Kidney tubule cell (primary cell): ENCODE results near the gene ZNF541.
"Not testable (repeated sequence)": the region's sequence is repeated elsewhere in the genome, so short reads cannot be mapped to it uniquely, and the experiment has no call there.

ENCODE experiments used
- DNase-seq: peaks from one replicate; pipeline ENCODE4 v3.0.0-alpha.2; 2018; ENCODE audit warnings: low spot score

The ZNF541 gene

DNA sequence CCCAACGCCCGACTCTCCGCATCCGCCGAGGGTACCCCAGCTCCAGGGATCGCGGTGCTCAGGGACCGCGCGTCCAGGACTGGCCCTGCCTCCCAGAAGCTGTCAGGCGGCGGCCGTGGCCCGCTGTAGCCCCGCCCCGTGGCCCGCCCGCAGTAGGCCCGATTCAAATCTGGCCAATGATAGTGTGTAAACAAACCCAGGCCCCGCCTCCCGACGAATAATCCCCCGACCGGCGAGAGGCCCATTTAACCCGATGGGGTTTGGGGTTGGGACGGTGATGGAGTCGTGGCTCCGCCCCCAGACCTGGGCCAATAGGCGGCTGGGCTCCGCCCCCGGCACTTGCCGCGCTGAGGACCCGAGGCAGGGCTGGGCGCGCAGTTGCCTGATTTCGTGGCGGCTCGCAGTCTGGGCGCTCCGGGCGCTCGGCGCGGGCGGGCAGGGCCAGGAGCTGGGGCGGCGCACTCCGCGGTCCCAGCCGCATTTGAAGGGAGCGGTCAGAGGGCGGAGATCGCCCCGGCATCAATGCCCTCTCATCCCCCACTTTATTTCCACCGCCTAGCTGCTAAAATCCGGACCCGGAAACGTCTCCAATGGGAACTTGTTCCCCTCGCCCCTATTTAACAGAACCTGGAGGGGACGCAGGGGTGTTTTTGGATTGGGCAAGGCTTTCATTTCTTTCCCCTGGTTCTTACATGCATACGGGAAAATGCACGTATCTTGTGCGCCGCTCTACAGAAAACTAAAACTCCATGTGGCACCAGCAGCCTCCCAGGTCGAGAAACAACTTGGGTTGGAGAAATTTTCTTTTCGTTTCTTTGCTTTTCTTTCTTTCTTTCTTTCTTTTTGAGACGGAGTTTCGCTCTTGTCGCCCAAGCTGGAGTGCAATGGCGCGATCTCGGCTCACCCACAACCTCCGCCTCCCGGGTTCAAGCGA, 27.6 kb upstream of the ZNF541 start:
- peak; percentile 99 for DNase-seq

DNA sequence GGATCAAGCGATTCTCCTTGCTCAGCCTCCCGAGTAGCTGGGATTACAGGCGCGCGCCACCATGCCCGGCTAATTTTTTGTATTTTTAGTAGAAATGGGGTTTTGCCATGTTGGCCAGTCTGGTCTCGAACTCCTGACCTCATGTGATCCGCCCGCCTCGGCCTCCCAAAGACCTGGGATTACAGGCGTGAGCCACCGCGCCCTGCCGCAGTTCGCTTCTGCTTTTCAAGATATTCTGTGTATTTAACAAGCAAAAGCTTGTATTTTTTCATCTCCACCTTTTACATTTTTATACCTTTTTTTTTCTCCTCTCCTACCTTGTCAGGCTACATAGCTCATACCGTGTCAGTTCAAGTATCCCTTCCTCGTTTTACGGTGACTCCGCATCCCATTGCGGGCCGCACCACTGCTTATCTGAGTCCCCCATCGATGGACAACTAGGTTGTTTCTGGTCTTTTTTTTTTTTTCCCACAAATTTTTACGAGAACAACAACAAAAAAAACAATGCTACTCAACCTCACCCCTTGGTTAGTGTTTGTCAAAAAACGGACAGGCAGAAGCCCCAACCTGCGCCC, 26.8 kb upstream of the ZNF541 start:
- DNase-seq: not testable (repeated sequence)

DNA sequence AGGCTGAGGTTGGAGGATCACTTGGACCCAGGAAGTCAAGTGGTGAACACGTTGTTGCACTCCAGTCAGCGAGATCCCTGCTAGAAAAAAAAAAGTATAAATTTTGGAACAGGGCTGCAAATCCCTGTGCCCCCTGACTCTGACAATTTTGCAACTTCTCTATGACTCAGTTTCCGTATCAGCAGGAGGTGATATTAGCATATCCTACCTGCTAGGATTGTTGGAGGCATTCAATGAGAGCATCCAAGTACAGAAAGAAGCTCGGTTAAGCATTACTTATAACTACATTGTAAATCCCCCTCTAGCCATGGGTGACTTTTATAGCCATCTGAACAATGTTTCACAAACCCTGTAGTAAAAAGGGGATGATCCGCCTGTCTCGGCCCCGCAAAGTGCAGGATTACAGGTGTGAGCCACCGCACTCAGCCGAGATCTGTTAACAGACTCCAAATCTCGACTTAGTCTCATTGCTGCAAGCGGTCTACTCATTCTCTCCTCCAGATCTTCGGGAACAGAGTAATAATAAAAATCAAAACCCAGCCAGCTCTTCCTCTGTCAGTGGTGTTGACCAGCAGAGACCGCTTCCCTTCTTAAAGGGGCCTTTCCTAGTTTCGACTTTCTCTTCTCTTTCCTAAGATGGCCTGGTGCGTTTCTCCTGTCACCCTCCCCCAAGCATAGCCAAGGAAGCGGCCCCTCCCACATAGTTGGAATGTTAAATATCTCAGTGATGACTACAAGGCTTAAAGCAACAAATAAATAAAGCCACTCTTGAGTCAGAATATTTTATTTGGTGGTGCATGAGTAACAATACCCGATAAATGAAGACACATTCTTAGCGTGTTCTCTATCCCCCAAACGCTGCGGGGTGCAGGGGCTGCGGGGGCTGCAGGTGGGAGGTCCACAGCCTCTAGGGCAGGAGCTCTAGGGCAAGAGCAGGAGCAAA, 25.7 kb upstream of the ZNF541 start:
- peak; percentile 95 for DNase-seq

DNA sequence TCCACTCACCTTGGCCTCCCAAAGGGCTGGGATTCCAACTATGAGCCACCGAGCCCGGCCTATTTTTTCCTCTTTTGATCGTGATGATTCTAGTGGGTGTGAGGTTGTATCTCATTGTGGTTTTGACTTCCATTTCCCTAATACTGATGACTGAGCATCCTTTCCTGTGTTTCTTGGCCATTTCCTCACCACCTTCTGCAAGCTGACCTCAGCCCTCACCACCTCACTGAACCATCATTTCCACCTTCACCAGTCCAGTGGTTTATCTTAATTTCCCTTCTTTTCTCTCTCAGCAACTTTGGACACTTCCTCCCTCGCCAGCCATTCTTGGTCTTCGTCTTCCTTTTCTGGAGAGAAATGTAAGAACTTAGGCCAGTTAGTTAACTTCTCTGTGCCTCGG, 23.0 kb upstream of the ZNF541 start:
- no peak for DNase-seq

DNA sequence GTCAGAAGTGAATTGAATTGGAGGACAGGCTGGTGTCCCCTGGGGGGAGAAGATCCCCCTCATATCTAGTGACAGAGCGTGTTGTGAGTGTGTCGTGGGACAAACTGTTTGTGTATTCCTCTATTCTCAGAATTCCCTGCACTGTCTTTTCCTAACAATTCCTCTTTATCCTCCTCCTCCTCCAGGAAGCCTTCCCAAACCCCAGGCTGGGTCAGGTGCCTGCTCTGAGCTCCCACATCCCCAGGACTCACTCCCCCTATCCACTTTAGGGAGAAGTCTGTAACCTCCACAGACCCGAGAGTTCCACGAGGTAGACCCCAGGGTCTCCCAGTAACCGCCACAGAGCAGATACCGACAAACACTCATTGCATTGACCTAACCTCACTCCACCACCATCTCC, 20.9 kb upstream of the ZNF541 start:
- no peak for DNase-seq

DNA sequence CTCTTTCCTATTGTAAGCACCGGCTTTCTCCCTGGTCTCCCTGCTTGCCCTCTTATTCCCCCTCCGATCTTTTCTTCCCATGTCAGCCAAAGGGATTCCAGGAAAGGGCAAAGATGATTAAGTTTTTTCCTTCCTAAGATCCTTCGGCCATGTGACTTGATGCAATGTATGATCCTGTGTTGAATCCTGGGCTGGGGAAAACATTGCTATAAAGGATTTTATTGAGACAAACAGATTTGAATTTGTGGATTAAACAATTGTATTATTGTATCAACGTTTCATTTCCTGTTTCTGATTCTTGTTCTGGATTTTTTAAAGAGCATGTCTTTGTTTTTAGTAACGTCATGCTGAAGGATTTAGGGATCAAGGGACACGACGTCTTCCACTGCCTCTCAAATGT, 16.9 kb upstream of the ZNF541 start:
- no peak for DNase-seq

DNA sequence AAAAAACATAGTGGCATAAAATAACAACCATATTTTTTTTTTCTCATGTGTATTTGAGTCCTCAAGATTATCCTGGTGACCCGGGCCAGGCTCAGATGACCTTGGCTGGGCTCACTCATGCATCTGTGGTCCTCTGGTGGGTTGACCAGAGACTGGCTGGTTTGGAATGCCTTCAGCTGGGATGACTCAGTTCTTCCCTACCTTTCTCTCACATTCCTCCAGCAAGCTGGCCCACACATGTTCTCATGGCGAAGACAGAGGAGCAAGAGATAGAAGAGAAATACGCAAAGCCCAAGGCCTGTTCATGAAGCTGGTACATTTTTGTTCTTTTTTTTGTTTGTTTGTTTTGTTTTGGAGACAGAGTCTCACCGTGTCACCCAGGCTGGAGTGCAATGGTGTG, 14.3 kb upstream of the ZNF541 start:
- DNase-seq: peak; percentile 23

DNA sequence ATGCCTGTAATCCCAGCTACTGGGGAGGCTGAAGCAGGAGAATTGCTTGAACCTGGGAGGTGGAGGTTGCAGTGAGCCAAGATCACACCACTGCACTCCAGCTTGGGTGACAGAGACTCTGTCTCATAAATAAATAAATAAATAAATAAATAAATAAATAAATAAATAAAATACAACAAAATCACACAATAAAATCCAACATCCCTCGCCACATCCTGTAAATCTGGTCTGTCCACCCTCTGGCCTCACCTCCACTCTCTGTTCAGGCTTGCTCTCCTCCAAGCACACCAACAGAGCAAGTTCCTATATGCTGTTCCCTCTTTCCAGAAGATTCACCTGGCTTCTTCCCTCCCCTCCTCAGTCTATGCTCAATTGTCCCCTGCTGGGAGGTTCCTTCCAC, 10.2 kb upstream of the ZNF541 start:
- DNase-seq: not testable (repeated sequence)

DNA sequence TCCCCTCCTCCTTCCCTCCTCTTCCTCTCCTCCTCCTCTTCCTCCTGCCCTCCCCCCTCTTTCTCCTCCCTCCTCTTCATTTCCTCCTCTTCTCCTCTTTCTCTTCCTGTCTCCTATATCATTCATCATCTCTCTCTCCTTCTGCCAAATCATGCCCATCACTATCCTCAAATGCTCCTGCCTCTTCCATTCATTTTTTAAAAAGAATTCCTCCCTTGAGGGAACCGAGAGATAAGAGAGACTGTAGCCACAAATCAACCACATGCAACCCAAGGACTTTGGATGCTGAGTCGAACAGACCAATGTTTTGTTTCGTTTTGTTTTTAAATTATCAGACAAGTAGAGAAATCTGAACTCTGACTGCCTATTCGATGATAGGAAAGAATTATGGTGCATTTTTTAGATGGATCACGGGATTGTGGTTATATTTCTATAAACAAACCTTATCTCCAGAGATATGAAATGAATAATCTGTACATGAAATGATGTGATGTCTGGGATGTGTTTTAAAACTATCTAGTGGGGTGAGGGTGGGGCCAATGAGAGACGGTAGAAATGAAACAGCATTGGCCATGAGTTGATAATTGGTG, 9.5 kb upstream of the ZNF541 start:
- no peak for DNase-seq

DNA sequence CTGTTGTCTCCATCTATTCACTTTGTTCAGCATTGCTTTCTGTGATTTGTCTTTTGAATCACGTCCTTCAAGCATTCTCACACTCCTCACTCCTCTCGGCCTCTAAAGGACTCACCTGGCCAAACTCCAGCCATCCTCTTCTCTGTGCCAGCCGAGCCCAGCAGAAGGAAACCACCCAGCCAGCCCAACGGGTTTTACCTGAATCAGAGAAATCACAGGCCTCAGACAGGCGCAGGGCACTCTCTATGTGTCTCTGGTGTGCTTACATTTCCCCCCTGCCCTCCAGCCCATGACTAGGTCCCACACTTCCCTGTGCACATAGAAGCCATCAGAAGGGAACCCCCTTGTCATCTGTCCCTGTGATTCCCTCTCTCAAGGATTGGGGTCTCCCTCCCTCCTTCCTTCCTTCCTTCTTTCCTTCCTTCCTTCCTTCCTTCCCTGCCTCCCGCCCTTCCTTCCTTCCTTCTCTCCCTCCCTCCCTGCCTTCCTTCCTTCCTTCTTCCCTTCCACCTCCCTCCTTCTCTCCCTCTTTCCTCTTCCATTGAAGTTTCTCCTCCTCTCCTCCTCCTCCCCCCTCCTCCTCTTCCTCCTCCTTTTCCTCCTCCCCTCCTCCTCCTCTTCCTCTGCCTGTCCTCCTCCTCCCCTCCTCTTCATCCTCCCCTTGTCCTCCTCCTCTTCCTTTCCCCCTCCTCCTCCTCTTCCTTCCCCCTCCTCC, 8.8 kb upstream of the ZNF541 start:
- no peak for DNase-seq

DNA sequence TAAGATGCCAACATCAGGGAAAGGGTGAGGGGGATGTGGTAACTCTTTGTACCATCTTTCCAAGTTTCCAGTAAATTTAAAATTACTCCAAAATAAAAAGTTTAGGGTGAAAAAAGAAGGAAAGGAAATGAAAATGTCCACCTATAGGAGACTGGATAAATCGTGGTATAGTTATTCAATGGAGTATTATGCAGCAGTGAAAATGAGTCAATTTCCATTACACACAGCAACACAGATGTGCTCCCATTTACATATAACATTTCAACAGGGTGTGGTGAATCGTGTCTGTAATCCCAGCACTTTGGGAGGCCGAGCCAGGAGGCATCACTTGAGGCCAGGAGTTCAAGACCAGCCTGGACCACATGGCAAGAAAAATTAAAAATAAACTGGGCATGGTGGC, 7.4 kb upstream of the ZNF541 start:
- DNase-seq: no peak

DNA sequence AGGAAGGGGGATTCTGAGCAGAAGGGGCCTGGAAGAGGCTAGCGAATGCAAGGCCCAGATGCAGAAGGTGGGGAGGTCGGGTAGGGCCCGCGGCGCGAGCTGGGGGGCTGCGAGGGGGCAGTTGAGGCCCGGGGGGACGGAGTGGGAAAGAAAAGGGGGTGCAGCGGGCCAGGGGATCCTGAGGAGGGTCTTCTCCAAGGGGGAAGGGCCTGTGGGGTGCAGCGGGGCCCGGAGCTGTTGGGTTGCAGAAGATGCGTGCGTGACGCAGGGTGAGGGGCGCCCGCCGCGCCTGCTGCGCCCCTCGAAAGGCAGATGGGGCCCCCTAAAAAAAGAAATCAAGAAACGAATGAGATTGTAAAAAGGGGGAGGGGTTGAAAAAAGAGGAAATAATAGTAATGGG, 313 bp downstream of the ZNF541 start:
- no peak for DNase-seq

DNA sequence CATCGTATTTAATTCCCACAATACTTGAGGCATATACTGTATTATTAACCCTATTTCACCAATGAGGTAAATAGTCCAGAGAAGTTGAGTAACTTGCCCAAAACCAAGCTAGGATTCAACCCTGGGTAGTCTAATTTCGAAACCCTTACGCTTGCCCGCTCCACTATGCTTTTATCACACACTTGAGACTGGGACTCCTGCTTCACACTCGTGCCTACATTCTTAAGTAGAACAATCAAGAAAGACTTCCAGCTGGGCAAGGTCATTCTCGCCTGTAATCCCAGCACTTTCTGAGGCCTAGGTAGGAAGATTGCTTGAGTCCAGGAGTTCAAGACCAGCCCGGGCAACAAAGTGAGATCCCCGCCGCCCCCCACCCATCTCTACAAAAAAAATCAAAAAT, 3.6 kb downstream of the ZNF541 start:
- no peak for DNase-seq

DNA sequence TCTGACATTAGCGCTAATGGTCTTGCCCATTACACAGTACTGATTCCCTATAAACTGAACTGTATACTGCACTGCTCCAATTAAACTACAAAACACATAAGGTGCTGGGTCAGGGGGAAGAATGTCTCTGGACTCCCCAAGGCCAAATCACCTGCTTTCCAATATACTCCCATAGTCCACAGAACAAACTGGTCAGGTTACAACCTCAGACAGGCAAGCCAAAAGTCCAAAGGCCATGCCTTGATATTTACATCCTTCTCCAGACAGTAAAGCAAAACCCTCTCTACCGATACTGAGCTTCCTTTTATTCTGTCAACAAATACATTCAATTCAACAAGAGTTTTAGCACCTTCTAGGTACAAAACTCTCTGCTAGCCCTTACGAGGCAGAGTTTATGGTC, 8.9 kb downstream of the ZNF541 start:
- DNase-seq: no peak

DNA sequence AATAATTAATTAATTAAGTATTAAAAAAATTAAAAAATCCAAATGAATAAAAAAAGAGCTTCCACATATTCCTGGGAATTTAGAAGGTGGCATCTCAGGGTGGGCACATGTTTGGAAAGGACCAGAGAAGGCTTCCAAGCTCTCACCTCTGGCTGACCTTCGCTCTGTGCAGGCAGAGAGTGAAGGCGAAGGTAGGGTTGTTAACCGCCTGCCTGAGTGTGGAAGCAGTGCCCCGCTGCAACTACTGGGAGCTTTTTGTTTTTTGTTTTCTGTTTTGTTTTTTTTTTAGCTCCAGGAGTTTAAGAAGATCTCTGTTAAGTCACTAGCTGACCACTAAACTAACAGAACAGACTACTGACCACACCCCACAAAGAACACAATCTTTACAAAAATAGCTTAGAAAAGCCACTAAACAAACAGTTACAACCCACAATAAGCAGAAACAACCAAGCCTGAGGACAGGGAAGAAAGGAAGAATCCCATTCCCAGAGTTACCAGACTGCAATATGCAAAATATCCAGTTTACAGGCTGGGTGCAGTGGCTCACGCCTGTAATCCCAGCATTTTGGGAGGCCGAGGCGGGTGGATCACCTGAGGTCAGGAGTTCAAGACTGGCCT, 11.4 kb downstream of the ZNF541 start:
- no peak for DNase-seq

DNA sequence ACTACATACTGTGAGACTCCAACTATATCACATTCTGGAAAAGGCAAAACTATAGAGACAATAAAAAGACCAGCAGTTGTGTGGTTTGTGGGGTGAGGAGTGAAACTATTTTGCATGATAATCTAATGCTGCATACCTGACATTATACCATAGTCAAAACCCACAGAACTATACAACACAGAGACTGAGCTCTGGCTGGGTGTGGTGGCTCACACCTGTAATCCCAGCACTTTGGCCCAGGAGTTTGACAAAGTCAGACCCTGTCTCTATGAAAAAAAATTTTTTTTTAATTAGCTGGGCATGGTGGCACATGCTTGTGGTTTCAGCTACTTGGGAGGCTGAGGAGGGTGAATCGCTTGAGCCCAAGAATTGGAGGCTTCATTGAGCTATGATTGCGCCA, 11.9 kb downstream of the ZNF541 start:
- DNase-seq: no peak

DNA sequence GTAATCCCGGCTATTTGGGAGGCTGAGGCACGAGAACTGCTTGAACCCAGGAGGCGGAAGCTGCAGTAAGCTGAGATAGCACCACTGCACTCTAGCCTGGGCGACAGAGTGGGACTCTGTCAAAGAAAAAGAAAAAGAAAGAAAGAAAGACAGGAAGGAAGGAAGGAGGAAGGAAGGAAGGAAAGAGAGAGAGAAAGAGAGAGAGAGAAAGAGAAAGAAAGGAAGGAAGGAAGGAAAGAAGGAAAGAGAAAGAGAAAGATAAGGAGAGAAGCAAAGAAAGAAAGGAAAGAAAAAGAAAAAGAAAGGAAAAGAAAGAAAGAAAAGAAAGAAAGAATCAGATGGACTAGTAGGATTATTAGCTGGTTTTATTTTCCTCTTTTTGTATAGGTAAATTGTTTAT, 22.8 kb downstream of the ZNF541 start:
- no peak for DNase-seq

DNA sequence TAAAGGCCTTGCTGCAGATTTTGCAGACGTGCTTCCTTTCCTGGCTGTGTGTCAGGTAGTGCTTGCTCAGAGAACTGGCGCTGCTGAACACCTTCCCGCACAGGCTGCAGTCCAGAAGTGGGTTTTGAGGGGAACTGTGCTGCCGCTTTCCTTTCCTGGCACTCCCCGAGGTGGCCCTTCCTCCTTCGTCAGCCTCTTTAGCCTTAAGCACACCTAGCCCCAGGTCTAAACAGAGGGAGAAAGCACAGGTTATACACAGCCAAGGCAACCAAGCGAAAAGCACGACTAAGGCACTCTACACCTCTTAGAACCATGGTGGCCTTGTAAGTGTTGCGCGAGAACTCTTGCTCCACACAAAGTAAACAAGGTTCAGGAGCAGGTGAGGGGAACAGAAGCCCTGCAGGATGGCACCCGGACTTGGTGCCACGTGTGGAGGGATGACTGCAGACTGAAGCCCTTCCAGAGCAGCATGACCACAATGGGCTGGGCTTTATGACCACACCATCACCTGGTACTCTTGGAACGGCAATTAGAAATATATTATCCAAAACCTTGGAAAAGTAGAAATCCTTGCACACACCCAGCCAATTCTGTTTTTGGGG, 23.6 kb downstream of the ZNF541 start:
- no peak for DNase-seq

DNA sequence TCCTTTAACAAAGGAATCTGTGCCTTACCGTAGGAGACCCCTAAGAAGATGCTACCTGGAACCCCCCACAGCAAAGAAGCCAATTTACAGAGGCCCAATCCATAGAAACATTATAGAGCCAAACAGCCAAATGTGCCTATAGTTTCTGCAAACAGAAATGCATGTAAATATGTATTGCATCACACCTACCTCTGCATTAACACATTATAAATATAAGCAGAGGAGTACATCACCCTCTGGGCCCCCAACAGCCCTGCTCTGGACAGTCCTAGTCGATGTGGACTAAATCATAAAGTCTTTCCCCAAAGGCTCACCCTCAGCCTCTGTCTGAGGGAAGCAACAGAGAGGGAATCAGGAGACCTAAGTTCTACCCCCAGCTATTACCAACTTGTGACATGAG, 25.7 kb downstream of the ZNF541 start:
- no peak for DNase-seq

DNA sequence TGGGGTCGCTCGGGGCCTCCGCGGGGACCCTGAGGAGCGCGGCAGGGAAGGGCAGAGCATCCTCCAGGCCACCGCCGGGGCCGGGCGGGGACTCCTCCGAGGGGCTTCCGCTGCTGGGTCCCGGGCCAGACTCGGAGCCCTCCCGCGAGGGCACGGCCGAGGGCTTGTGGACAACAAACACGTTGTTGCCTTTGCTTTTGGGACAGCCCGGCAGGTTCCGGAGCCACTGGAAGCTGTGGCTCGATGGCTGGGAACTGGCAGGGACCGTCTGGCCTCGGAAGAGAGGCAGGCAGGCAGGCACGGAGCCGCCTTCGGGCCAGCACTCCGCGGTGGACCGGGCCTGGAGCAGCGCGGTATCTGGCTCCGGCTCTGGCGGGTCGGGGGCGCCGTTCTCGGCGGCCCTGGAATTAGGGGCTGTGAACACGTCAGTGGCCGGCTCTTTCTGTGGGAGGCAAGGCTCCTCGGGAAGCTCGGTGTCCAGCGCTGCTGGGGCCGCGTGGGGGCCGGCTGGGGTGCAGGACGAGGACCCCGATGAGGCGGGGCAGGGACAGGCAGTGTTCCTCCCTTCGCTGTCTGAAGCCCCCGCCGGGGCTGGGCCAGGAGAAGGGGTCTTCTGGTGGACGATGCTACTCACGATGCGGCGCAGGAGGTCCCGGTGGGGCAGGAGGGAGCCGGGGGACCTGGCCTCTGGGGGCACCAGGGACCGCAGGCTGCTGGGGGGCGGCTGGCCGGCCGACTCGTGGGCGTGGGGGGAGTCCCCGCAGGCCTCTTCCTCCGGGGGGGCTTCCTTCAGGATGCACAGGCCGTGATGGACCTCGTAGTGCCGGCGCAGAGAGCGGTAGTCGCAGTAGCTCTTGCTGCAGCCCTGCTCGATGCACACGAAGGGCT, 27.6 kb downstream of the ZNF541 start:
- no peak for DNase-seq
